T follicular helper cell (primary cell): ENCODE measurements around the gene CDH4.

ENCODE experiments used
- DNase-seq: peaks from one replicate; pipeline ENCODE4 v3.0.0-alpha.2; 2020; ENCODE audit warnings: low read depth

Gene CDH4

DNA sequence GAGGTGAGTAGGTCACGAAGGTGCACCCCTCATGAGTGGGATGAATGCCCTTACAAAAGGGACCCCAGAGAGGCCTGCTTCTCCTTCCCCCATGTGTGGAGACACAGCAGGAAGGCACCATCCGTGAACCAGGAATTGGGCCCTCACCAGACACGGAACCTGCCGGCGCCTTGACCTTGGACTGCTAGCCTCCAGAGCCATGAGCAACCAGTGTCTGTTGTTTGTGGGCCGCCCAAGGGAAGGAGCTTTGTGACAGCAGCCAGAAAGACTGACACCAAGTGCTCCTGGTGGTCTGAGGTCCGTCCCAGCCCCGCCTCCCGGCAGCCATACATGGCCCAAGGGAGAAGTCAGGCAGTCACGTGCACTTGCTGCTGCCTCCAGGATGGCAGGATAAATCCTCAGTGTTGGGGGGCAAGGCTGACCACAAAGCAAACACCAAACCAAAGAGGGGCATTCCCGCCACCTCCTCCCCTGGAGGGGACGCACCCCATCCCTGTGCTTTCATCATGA, 29.3 kb downstream of the CDH4 start:
- DNase-seq = no peak

DNA sequence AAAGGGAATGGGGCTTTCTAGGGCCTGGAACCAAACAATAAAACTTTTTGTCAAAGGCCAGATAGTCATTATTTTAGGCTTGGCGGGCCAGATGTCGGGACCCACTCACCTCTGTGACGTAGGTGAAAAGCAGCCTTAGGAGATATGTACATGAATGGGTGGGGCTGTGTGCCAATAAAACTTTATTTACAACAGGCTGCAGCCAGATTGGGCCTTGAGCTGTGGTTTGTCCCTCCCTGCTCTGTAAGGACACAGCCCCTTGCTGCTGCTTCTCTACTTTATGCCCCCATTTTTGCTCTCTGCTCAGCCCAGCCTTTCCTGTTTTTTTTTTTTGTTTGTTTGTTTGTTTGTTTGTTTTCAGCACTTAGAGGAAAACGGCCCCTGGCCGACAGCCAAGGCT, 32.7 kb downstream of the CDH4 start:
- no peak for DNase-seq

DNA sequence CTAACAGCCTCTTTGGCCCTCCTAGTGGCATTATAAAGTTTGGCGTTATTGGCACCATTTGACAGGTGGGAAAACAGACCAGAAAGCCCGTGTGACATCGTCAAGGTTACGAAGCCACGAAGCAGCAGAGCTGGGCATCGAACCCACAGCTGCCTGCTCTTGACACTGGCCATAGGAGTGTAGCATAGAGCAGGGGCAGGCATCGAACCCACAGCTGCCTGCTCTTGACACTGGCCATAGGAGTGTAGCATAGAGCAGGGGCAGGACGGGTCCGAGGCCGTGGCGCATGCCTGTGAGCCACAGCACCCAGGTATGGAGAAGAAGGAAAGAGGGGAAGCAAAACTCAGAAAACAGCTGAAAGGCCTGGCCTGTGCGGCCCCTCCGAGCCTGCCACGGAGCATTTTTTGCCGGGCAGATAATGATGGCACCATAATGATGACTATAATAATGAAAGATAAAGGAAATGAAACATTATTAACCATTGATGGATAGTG, 33.1 kb downstream of the CDH4 start:
- no peak for DNase-seq

DNA sequence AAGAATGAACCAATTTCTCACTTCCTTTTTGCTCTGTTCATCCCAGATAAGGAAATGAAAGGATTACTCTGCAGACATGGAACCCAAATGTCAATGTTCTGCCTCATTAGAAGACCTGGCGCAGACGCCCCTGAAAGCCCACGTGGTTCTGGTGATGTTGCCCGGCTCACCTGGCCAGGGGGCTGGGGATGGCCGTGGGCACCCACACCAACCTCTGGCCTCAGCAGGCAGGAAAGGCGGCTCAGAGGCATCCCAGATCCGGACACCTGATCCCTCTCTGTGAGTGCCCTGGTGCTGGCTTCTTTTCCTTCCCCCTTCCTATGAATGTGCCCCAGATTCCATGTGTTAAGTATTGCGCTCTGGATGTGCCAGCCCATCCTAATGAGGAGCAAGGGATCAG, 33.6 kb downstream of the CDH4 start:
- no peak for DNase-seq

DNA sequence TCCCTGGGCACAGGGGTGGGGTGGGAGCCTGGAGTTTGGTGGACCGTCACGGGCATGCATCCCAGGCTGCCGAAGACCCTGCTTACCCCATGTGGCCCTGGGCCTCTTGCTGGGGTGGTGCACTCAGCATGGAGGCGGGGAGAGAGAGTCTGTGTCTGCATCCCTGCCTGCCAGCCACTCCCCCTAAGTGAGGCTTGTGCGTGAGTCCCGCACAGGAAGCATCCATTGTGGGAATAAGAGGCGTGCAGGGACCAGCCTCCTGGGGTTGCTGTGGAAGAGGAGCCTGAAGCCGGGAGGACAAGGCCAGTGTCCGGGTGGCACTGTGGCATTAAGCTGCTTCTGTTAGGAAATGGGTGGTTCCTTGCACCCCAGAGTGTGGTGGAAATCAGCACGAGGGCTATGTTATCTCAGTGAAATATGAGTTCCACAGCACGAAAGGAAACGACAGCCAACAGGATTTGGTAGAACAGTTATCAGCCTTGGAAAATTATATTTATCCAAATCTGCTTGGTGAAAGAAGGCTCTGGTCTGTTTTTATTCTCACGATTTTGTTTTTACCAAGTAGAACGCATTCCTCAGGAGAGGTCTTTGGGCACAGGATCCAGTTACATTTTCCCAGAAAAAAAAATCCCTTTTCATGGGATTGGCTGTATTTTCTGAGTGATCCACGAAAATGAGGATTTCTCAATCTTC, 35.7 kb downstream of the CDH4 start:
- no peak for DNase-seq

DNA sequence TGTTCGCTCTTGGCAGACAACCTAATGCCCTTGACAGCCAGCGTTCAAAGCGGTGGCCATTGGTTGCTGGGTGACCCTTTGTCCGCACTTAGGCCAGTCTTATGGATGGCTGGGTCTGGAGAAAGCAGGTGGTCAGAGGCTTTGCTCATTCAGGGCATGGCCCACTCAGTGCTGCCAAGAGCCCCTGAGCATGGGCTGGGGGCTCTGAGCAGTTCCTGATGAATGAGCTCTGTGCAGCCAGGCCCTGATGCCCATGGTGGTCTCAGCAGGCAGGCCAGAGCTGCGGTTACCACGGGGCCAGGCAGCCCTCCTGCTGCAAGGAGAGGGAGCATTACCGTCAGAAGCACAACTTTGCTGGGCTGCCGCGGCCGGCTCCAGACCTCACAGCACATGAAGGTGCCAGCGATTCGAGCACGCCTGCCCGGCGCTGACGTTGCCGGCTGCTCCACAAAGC, 36.3 kb downstream of the CDH4 start:
- DNase-seq = no peak

DNA sequence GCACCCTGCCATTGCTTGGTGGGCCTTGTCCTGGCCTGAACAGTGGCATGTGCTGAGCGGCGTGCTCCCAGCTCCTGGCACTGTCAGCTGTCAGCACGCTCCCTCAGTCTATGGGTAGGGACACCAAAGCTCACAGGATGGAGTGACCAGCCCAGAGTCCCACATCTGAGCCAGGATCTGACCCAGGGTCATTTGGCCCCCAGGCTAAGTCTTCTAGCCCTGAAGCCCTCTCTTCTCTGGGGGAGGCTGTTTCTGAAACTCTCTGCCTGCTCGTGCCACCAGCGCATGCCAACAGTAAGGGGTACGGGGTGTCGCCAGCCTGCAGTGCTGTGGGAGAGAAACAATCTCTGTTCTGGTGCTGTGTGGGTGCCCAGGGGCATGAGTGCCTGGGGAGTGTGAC, 37.1 kb downstream of the CDH4 start:
- DNase-seq = no peak

DNA sequence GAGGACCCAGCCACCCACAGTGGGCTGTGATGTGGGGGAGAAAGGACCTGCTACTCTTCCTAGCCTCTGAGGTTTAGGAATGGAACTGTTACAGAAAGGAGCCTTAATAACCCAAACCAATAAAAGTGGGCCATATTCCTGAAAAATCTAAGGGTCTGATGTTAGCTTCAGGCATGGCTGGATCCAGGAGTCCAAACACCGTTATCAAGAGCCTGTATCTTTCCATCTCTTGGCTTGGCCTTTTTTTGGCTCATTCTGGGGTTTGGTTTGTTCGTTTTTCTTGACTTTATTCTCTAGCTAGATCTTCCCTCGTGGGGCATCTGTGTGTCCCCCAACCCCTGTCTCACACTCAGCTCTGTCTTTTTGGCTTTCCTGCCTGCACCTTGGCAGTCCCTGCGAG, 38.7 kb downstream of the CDH4 start:
- DNase-seq = no peak

DNA sequence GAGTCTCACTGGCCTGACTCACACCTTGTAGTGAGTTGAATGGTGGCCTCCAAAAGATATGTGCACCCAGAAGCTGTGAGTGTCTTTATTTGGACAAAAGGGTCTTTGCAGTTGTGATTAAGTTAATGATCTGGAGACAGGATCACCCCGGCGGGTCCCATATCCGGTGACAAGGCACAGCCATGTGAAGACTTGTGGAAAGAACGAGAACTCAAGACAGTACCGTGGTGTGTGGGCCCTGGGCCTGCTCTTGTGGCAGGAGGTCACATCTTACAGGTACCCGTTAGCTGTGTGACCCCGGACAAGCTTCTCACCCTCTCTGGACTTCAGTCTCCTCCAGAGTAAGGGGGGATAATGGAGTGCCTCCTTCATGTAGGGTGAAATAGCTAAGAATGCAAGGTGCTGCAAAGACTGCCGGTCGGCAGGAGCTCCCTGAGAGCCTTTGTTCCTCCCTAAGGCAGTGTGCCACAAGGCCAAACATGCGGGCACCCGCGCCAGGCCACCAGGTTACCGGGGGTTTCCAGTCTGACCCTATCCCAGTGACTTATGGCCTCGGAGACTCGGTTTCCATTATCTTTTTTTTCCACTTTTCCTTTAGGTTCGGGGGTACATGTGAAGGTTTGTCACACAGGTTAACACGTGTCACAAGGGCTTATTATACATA, 39.2 kb downstream of the CDH4 start:
- DNase-seq = no peak

DNA sequence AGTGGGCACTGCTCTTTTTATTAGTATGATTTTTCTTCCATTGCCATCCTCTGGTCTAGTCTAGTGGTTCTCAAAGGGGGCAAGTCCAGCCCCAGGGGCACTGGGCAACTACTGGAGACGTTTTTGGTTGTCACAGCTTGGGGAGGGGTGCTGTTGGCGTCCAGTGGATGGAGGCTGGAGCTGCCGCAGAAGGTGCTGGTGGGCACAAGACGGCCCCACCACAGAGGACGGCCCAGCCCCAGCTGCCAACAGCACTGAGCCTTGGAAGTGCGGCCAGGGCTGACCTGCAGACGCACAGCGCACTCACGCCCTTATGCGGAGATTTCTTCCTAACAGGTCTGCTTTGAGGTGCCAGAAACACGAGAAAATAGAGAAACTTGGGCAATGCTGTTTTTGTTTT, 40.3 kb downstream of the CDH4 start:
- no peak for DNase-seq

DNA sequence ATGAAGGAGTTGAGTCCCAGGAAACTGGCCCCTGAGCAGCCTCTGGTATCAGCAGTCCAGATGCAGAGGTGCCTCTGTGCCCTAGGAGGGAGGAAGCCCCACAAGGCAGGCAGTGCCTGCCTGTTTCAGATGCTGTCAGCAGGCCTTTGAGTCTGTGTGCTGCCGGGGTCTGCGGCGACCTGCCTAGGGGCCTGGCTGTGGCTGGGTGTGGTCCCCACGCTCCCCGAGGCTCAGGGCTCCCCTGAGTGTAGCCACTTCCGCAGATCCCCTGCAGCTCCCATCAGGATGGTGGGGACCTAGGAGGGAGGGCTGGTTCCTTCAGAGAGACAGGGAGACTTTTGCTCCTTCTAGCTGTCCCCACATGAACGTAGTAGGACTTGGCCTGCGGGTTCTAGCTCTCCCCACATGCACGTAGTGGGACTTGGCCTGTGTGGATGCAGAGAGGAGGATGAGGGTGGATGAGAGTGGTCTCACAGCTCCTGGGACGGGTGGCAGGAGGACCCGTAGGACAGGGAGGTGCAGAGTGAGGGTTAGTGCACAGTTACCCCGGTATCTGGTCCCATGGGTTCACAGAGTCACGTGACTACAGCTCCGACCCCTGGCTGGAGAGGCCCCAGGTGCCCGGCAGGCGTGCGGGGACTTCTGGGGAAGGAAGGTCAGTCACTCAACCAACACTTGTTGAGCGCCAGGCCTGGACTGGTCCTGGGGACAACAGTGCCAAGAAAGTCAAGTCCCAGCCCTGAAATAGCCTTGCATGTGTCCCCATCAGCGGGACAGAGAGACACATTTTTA, 41.0 kb downstream of the CDH4 start:
- no peak for DNase-seq

DNA sequence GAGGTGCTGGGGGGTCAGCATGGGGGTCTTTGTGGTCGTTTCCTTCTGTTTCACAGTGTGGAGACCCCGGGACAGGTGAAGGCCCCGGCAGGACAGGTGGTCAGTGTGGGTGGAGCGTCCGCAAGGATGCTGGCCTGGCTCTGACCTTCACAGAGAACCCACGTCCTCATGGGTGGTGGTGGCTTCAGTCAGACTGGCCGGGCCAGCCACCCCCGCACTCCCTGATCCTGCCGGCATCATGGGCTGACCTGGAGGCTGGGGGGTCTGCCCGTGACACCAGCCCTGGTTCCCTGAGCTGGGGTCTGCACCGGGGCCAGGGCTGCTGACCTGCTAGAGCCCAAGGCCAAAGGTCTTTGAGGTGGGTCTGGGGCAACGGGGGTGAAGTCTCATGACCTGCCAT, 41.9 kb downstream of the CDH4 start:
- no peak for DNase-seq

DNA sequence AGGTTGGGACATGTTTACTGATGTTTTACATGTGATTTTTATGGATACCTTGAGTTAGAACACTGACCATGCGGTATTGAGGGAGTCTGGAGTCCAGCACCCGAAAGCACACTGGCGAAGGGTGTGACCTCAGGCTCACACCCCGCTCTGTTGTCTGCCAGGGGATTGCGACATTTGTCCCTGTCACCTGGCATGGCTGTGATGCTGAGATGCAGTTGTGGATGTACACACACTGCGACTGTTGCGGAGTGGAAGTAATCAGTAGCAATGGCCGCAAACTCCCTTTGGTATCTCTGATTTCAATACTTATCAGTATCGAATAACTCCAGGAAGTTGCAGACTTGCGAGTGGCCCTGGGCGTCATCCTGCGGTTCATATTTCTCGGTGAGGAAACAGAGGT, 43.2 kb downstream of the CDH4 start:
- no peak for DNase-seq

DNA sequence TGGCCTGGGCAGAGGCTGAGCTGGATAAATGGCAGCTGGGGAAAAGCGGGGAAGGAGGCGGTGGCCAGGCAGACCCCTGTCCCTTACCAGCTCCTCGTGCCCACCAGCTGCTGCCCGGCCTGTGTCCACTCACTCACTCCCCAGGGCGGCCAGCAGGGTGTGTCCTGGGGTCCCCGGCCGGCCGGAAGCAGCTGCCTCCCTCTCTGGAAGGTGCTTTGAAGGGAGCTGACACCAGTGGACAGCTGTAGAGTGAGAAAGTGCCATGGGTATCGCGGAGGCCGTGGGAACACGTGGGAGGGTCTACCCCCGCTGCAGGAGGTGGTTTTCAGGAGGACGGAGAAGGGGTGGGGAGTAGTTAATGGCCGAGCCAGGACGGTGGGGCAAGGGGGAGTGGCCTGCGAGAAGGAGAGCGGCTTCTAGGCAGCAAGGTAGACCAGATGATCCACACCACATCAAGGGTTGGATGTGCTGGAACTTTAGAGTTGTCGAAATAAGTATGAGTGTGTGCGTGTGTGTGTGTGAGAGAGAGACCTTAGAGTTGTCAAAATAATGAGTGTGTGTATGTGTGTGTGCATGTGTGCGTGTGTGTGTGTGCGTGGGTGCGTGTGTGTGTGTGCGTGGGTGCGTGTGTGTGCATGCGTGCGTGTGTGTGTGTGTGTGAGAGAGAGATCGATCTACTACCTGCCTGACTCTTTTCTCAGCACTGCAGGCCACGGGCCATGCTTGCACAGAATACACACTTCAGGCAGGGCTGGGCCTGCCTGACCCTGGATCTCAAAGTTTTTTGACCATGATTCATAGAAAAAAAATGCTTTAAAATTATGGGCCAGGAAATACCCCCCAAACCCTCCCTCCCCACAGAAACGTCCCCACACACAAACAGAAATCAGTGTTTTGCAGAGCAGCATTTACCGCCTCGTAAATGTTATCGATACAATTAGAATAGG, 43.9 kb downstream of the CDH4 start:
- no peak for DNase-seq

DNA sequence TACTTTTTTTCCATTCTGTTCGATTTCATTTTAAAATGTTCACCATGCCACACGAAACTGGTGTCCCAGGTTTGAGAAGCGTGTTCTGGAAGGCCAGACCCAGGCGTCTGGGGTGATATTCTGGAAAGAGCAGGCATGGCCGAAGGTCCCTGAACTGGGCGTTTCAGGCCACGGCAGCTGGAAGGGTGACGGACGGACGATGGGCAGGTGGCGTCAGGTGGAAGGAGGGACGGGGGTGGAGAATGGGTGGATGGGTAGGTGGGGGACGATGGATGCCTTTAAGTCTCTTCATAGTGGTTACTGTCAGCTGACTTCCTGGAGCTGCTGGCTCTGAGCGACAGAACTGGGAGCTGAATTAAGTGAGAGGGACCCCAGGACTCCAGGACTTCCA, 44.6 kb downstream of the CDH4 start:
- no peak for DNase-seq

DNA sequence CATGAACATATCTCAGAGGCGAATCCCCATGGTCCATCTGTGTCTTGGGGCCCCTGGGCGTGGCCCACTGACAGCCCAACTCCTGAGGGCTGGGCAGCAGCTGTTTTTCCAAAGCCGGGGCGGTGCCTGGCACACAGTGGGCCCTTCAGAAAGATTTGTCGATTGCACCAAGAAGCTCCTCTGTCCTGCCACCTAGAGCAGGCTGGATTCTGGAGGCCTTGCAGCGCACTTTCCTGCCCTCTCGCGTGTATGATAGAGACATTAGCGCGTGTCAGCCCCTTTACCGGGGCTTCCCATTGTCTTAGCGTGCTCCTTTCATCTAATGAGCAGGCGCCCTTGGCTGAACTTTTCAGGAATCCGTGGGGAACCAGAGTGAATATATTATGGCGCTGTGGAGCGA, 45.4 kb downstream of the CDH4 start:
- DNase-seq = no peak

DNA sequence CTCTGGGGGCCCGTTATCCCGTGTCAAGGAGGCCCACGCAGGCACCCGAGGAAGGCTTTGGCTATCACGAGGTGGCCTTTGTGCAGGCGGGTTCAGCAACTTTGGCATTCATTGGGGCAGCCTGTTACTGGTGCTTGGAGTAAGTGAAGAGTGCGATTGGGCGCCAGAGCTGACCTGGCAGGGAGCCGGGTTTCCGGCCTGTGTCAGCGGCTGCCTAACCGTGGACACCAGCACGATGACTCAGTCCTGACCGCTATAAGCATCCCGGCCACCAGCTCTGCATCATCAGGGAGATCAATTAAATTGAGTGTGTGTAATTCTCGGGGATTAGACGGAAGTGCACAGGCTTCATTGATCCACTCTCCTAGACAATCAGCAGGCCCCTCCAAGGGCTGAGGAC, 45.9 kb downstream of the CDH4 start:
- DNase-seq = no peak

DNA sequence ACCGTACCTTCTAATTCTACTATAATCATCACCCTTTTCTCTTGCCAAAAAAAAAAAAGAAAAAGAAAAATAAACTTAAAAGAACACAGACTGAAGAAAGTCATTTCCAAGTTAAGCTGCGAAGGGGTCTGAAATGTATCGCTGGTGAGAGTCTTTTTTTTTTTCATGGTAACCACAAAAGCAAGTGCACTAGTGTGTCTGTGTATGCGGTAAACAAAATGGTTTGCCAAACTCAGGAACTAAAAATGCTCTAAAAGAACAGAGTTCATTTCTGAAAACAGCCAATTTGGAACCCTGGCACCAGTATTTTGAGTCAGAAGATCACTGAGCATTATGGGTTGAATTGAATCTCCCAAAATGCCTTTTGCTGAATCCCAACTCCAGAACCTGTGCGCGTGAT, 46.6 kb downstream of the CDH4 start:
- no peak for DNase-seq

DNA sequence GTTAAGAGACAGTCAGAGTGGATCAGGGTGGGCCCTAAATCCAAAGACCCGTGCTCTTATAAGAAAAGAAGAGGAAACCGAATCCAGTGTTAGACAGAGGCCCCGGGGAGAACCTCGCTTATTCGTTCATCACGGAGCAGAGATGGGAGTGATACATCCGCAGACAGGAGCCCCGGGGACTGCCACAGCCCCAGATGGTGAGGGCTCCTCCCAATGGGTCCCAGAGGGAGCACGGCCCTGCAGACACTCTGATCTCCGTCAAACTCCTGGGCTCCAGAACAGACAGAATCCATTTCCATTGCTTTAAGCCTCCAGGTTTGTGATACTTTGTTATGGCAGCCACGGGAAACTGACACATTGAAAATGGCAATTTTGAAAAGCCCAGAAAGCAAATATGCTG, 47.0 kb downstream of the CDH4 start:
- no peak for DNase-seq

DNA sequence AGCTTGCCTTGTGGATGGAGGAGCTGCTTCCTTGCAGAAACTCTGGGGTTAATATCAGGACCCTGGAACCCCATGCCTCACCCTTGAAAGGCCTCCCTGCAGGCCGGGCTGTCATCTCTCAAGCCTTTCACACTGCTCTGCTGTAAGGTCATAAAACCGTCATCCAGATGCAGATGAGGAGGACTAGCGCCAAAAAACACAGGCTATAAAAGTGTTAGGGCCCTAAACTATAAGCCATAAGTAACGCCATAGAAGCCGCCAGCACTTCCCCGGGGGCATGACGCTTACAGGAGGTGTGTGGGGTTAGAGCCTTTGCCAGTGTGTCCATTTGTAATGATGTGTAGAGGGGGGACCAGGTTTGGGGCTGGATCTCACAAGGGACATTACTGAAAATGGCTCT, 47.6 kb downstream of the CDH4 start:
- no peak for DNase-seq

DNA sequence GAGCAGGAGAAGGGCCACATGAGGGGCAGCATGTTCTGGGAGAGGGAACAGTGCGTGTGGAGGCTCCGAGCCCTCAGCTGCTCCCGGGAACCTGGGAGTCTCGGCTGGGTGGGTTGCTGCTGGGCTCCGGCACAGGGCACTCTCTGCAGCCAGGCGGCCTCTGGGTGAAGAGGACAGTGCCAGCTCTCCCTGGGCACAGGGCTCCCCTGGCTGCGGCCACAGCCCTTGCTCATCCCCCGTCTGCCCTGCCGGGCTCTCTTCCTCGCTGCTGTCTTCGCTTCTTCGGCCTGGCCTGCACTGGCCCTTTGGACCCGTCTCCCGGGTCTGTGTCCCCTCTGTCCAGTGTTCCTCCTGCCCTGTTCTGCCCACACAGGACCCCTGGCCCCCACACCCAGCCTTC, 48.2 kb downstream of the CDH4 start:
- DNase-seq = no peak

DNA sequence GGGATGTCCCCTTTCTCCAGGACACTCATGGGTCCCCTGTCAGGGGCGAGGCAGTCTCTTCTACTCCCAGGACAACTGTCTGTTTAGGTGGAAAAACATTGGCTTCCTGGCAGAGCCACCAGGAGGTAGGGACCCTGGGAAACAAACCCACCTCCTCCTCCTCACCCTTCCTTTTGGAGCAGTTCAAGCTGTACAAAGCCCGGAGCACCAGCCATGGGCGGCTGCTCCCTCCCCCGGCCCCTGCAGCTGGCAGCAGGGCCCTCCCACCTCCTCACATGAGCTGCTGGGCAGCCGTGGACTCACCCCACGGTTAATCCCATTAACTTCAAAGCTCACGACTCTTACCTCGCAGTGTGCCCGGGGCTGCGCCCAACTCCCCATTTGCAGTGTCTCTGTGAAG, 48.6 kb downstream of the CDH4 start:
- no peak for DNase-seq
